Kidney capillary endothelial cell (primary cell): ENCODE results near the gene NAIP.
"Not testable (repeated sequence)": the region's sequence is repeated elsewhere in the genome, so short reads cannot be mapped to it uniquely, and the experiment has no call there.

Experiments used
- DNase-seq: peaks from one replicate; pipeline ENCODE4 v3.0.0-alpha.2; 2018; ENCODE audit warnings: low spot score

Gene NAIP, protein sequence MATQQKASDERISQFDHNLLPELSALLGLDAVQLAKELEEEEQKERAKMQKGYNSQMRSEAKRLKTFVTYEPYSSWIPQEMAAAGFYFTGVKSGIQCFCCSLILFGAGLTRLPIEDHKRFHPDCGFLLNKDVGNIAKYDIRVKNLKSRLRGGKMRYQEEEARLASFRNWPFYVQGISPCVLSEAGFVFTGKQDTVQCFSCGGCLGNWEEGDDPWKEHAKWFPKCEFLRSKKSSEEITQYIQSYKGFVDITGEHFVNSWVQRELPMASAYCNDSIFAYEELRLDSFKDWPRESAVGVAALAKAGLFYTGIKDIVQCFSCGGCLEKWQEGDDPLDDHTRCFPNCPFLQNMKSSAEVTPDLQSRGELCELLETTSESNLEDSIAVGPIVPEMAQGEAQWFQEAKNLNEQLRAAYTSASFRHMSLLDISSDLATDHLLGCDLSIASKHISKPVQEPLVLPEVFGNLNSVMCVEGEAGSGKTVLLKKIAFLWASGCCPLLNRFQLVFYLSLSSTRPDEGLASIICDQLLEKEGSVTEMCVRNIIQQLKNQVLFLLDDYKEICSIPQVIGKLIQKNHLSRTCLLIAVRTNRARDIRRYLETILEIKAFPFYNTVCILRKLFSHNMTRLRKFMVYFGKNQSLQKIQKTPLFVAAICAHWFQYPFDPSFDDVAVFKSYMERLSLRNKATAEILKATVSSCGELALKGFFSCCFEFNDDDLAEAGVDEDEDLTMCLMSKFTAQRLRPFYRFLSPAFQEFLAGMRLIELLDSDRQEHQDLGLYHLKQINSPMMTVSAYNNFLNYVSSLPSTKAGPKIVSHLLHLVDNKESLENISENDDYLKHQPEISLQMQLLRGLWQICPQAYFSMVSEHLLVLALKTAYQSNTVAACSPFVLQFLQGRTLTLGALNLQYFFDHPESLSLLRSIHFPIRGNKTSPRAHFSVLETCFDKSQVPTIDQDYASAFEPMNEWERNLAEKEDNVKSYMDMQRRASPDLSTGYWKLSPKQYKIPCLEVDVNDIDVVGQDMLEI (N-terminal part only)

DNA sequence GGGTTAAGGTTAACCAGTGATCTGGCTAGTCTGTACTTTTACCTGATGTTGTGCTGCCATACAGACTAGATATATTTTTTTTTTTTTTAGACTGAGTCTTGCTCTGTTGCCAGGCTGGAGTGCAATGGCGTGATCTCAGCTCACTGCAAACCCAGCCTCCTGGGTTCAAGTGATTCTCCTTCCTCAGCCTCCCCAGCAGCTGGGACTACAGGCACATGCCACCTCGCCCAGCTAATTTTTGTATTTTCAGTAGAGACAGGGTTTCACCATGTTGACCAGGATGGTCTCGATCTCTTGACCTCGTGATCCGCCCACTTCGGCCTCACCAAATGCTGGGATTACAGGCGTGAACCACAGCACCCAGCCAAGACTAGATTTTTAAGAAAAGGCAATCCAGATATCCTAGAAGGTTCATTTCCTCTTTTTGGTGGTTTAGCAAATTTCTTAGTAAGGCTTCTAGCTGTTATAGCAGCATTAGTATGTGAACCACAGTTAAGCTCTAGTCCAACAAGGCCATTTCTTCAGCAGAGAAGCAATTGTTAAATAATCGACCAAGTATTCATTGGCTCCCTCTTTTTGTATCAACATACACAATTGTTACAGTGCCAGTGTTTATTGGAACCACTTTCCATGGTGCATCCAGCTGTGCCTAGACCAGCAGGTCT, at the start of gene NAIP:
NAIP (minus strand) TSS at position 51 of the 665 bp plus-strand sequence. CDS start 12,424 bp downstream, outside the sequence.
- DNase-seq: not testable (repeated sequence)

- not testable (repeated sequence) for DNase-seq
Observed at GRCh38 chr5:71067262-71067928, 42.3 kb upstream of the NAIP start, which contains the start of gene GTF2H2. TSS of gene GTF2H2 (minus strand) at chr5:71067676. CDS start at chr5:71062763, 4,913 bp downstream.

DNA sequence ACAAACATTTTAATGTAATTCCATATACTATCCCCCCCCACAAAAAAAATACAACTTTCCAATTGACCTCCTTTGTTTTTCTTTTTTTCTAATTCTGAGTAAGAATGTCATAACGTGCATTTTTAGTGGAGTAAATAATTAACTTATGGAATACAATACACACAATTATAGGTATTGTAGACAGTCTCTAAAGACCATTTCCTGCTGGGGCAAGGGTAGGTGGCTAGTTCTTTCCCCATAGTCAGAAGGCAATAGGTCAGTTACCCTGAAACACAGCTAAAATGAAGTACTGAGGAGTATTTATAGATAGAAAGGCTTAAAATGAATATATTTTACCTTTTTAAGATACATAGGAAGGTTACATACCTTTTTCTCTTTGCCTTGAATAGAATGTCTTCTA, 36.2 kb upstream of the NAIP start:
- DNase-seq: not testable (repeated sequence)

GRCh38 chr5:71059426-71059825, 34.3 kb upstream of the NAIP start:
- DNase-seq: not testable (repeated sequence)

DNA sequence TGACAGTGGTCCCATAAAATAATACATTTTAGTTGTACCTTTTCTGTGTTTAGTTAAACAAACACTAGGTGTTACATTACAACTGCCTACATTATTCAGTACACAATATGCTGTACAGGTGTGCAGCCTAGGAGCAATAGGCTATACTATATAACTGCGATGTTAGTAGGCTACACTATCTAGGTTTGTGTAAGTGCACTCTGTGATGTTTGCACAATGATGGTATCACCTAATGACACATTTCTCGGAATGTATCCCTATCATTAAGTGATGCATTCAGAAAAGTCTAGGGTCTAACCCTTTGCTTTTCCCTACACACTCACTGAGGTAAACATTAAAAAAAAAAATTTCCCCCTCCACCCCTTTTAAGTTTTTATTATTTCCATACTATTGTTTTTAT, 19.7 kb upstream of the NAIP start:
- DNase-seq: not testable (repeated sequence)

- not testable (repeated sequence) for DNase-seq
Observed at GRCh38 chr5:71044128-71044527, 19.0 kb upstream of the NAIP start.

- not testable (repeated sequence) for DNase-seq
Observed at GRCh38 chr5:71031046-71031776, 6.1 kb upstream of the NAIP start.

DNA sequence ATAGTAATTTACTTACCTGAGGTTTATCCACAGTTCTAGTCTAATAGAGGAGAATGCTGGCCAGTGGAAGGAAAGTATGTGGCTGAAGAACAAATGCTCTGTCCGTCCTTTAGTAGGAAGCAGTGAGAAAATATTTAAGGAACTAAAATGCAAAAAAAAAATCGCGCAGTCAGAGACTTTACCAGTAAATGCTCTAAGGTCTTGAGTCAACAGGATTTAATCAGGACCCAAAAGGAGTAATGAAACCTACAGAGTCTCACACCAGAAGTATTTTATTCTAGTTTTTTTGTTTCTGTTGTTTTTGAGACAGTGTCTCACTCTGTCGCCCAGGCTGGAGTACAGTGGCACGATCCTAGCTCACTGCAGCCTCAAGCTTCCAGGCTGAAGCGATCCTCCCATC, 4.5 kb downstream of the NAIP start:
- DNase-seq: not testable (repeated sequence)

- not testable (repeated sequence) for DNase-seq
Observed at GRCh38 chr5:71018376-71019005, 6.6 kb downstream of the NAIP start.

- no peak for DNase-seq
Observed at GRCh38 chr5:71014176-71014575, 11.0 kb downstream of the NAIP start.

GRCh38 chr5:71013575-71013974, 11.6 kb downstream of the NAIP start:
- no peak for DNase-seq

- no peak for DNase-seq
Observed at GRCh38 chr5:71011194-71011792, 13.8 kb downstream of the NAIP start.

DNA sequence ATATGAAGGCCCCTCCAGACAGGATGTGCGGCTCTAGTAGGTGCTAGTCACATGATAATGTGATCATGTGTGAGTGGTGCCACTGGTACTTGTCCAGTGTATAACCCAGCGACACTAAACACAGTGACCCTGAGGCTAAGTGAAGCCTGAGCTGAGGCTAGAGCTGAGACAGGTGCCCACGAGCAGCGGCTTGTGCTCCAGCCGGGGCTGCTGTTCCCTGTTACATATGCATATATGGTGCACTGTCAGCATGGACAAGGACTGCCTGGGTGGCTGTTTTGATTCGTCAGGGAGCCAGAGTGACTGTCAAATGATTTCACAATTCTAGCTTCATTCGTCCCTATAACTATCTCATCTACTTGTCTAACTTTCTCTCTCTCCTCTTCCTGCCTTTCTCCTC, 18.2 kb downstream of the NAIP start:
- not testable (repeated sequence) for DNase-seq

GRCh38 chr5:70984882-70985281, 40.3 kb downstream of the NAIP start:
- not testable (repeated sequence) for DNase-seq

GRCh38 chr5:70967220-70967619, 57.9 kb downstream of the NAIP start:
- DNase-seq: not testable (repeated sequence)

GRCh38 chr5:70964531-70964930, 60.6 kb downstream of the NAIP start:
- not testable (repeated sequence) for DNase-seq

DNA sequence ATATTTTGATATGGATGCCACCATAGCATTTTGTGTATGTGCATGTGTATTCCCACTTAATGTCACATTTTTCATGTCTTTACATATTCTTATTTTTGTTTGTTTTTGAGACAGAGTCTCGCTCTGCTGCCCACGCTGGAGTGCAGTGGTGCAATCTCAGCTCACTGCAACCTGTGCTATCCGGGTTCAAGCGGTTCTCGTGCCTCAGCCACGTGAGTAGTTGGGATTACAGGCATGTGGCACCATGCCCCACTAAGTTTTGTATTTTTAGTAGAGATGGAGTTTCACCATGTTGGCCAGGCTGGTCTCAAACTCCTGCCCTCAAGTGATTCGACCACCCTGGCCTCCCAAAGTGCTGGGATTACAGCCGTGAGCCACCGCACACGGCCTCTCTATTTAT, 72.1 kb downstream of the NAIP start:
- not testable (repeated sequence) for DNase-seq

DNA sequence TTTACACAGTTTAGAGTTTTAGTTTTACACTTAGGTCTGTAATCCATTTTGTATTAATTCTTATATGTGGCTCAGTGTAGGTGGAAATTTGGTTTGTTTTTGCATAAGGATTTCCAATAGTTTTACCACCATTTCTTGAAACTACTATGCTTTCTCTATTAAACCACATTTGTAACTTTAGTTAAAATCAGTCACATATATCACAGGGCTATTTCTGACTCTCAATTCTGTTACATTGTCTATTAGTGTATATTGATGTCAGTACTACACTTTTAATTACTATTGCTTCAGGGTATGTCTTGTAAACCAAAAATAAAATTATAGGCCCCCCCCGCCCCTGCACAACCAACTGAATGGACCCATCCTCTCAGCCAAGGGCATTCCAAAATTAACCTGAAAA, 92.6 kb downstream of the NAIP start:
- not testable (repeated sequence) for DNase-seq

DNA sequence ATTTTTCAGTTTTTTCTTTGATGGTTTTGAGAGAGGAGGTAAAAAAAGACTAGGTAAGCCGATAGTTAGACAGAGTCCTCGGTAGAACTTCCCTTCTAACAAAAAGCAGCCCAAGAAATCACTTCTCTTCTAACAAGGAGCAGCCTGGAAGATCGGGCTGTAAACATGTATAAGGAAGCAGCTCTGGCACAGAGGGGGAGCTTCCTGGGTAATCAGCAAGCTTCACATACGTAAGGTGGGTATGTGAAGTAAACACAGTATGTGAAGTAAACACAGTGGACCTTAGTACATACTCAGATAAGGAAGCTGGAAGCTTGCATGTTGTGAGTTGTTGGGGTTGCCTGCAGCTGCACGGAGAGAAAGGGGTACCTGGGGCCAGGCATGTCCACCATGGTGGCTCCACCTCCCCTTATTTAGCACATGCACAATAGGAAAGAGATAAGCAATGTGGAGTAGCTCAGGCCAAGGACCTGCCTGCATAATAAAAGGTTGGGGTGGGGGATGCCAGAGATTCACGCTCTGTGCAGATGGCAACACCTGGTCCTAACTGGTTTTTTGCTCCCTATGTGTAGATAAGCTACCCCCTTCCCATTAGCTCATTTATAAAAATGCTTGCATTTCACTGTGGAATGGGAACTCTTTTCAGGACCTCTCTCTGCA, 93.3 kb downstream of the NAIP start:
- DNase-seq: not testable (repeated sequence)
